ENCODE results near the gene C10orf71. TPM values are rescaled to one million over a fixed set of nuclear protein-coding genes. Genes with fewer than 3 reads are reported as not detected.

The C10orf71 gene
- total RNA-seq, 2 donors from 2014 or later: not detected

DNA sequence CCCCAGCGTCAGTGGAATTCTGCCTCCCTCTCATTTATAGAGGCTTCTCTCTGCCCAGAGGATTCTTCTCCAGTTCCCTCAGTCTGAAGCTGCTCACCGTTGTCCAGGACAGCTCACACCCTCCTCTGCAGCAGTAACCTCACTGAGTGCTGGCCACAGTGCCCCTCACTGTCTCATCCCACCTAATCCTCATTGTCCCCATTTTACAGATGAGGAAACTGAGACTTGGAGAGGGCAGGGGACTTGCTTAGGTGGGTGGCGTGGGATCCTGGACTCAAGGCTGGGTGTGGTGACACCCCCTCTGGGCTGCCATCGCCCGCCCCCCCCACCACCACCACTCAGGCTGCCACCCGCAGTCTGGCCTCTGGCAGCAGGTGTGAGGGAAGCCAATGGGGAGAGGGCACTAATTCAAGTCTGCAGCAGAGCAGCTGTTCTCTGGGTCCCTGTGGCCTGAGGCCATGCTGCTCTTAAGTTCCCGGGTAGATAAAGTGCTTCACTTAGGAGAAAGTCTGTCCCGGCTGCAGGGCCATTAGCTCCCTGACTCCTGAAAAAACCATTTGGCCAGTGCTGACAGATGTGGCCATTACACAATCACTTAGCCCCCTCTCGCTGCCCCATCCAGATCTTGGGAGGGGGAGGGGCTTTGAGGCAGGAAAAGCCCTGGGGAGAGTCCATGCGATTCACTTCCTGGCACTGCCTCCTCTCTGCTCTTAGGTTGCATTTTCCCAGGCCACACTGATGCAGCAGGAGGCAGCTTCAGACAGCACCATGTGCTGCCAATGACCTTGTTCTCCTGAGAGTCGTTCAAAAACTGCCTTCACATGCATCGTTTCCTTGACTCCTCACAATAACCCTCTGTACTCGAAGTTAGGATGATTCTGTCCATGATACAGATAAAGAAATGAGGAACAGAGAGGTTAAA lies 60.6 kb downstream of the C10orf71 start:
- Mint-ChIP-seq H3K27me3 (ENCODE audit: low read depth) (peaks cover 16% of the 10 kb centered on the region), H3K4me3 (no peak overlapping the region), H3K27ac (no peak overlapping the region), H3K9me3 (peaks cover 0 to 2% of the 10 kb centered on the region in 2 donors), H3K36me3 (ENCODE audit: insufficient read depth in 2 of 2) (no peaks in the 10 kb centered on the region), H3K4me1 (ENCODE audit: low read depth) (no peaks in the 10 kb centered on the region)
- DNase-seq (no peak), ATAC-seq (replicated peaks in 1 of 2) (no peak)

DNA sequence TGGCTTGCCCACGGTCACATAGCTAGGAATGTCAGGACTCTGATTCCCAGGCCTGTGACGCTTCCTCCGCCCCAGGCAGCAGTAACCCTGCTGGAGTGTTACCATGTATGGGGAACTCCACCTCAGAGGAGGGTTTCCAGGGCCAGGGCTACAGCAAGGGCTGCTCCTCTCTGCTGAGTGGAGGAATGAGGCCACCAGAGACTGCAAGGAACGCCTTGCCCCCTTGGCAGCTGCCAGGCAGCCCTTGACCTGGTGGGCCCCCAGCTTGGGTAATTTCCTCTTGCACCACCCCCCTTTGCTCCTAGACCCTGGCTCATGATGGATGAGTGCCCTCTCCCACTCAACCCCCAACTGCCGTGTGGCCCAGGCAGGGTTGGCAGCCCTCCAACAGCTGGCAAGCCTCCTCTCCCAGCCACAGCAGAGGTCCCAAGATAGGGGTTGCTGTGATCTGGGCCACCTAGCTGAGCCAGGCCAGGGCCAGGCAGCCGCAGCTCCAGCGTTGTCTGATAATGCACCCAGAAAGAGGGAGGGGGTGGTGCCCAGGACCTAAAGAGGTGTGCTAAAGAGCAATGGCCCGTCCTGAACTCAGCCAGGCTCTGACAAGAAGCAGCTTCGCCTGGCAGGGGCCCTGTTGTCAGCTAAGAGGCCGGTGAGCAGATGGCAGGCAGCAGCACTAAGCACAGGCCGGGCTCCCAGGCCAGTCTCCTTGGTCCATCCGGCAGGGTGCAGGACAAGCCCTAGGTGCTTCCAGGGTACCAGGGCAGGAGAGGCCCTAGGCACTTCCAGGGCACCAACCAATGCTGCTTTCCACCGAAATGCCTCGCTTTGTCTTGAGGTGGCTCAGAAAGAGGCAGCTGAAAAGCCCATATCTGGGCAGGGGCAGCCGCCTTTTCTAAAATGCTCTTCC lies 61.6 kb downstream of the C10orf71 start:
- Mint-ChIP-seq H3K36me3 (ENCODE audit: insufficient read depth in 2 of 2) (no peaks in the 10 kb centered on the region), H3K9me3 (peaks cover 0 to 2% of the 10 kb centered on the region in 2 donors), H3K4me3 (no peak overlapping the region), H3K27ac (no peak overlapping the region), H3K27me3 (ENCODE audit: low read depth) (peaks cover 22% of the 10 kb centered on the region), H3K4me1 (ENCODE audit: low read depth) (no peaks in the 10 kb centered on the region)
- no peak for ATAC-seq (replicated peaks in 1 of 2)
- DNase-seq: no peak

DNA sequence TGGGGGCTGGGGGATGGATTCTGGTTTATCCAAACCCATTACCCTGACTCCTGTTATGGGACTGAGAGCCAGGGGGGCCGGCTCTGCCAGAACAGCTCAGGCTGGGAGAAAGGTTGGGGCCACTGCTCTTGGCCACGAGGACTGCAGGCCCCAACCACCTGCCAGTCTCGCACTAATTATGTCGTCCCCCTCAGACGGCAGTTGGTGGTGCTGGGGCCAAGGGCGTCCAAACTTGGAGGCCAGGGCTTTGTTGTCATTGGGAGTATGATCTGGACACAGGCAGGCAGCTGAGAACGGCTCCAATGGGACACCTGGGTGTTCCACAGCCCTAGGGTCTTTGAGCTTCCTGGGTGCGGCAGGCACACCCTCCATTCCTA lies 62.2 kb downstream of the C10orf71 start:
- Mint-ChIP-seq H3K4me3 (no peak overlapping the region), H3K27me3 (ENCODE audit: low read depth) (peaks cover 22% of the 10 kb centered on the region), H3K36me3 (ENCODE audit: insufficient read depth in 2 of 2) (no peaks in the 10 kb centered on the region), H3K4me1 (ENCODE audit: low read depth) (no peaks in the 10 kb centered on the region), H3K27ac (no peak overlapping the region), H3K9me3 (peaks cover 0 to 2% of the 10 kb centered on the region in 2 donors)
- ATAC-seq (replicated peaks in 1 of 2): no peak
- no peak for DNase-seq

DNA sequence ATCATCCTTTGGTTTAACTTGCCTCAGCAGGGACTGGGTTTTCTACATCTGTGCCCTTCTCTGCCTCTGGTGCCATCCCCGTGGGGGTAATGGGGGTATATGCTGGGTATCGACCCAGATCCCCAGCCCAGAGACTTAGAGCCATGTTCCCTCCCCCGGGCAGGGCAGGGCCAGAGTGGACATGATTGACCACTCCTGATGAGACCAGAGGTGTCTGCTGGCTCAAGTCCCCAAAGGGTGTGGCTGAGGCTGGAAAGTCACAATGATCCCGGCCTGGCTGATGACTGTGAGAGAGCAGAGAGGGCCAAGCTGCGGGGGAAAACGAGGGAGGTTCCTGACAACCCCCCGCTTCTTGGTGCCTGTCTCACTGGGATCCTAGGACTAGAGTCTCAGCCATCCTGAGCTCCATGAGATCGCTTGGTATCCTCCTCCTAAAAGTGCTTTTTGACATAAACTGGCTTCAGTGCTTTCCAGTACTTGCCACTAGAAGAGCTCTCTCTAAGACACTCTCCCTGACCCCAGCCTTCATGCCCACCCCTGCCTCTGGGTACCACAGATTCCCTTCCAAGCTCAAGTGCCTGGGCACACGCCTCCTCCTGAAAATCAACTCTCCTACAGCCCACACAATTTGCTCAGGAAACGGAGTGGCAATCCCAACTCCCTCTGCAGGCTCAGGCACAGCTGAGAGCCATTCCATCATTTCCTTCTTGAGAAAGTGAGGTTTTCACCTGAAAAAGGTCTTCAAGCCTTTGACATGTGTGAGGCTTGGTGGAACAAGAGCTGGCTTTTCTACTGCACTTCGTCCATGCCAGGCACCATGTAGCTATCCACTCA lies 63.0 kb downstream of the C10orf71 start:
- Mint-ChIP-seq H3K4me3 (no peak overlapping the region), H3K4me1 (ENCODE audit: low read depth) (no peaks in the 10 kb centered on the region), H3K27ac (no peak overlapping the region), H3K9me3 (peaks cover 0 to 2% of the 10 kb centered on the region in 2 donors), H3K27me3 (ENCODE audit: low read depth) (peaks cover 22% of the 10 kb centered on the region), H3K36me3 (ENCODE audit: insufficient read depth in 2 of 2) (no peaks in the 10 kb centered on the region)
- no peak for DNase-seq
- no peak for ATAC-seq (replicated peaks in 1 of 2)

DNA sequence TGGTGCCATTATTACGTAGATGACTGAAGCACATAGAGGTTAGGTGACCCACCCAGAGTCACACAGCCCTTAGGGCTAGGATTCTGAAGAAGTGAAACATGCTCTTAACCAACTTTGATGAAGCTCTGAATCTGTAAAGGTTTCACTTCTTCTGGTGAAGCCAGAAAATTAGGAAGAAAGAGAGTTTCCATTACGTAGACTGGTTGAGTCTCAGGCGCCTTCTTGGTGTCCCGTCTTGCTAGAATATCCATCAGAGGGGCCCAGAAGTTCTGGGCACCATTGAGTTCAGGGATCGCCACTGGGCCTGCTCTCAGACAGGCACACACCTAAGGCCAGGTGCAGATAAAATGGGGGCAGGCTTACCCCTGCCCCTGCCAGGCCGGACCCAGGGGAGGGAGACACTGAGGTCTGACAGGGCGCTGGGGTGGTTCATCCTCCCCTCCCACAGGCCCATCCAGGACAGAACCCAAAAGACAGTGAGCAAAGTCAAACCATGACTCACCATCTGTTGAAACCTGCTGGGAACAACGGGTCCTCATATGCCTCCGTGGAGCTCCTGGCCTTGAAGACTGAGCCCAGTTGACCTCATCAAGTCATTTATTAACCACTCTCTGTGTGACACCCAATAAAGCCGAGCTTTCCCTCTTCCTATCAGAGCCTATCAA lies 63.8 kb downstream of the C10orf71 start:
- H3K9me3 Mint-ChIP-seq: peaks cover 0 to 2% of the 10 kb centered on the region in 2 donors
- peaks cover 22% of the 10 kb centered on the region for H3K27me3 Mint-ChIP-seq (ENCODE audit: low read depth)
- H3K36me3 Mint-ChIP-seq (ENCODE audit: insufficient read depth in 2 of 2): no peaks in the 10 kb centered on the region
- no peak for DNase-seq
- ATAC-seq (replicated peaks in 1 of 2): no peak
- H3K4me3 Mint-ChIP-seq: no peak overlapping the region
- no peaks in the 10 kb centered on the region for H3K4me1 Mint-ChIP-seq (ENCODE audit: low read depth)
- H3K27ac Mint-ChIP-seq: no peak overlapping the region

DNA sequence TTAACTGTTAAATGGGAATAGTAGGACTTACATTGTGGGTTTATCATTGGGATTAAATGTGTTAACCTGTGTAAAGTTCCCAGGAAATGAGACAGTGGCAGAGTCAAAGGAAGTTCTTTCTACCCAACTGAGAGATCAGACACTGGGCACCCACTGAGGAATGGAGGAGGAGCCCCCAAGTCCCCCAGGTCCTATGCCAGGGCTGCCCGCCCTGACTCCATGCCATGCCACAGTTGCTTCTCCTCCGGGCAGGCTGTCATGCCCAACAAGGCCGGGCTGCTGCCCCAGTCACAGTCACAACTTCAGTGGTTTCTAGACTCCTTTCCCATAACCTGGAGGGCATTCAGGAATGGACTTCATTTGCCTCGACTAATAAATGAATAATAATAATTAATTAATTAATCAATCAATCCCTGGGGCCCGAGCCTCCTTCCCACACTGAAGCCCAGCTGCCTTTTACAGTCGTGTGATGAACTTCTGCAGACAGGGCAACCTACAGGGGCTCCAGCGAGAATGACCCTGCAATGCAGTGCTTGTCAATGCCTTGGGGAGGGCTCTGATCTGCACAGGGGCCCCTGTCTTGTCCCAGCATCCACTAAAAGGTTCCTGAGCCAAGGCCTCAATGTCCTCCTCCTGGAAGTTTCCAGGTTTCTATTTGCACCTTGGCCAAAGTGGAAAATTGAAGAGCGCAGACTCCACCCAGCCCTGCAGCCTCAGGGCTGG lies 64.5 kb downstream of the C10orf71 start:
- Mint-ChIP-seq H3K4me3 (no peak overlapping the region), H3K4me1 (ENCODE audit: low read depth) (no peaks in the 10 kb centered on the region), H3K27ac (no peak overlapping the region), H3K36me3 (ENCODE audit: insufficient read depth in 2 of 2) (no peaks in the 10 kb centered on the region), H3K9me3 (peaks cover 0 to 2% of the 10 kb centered on the region in 2 donors), H3K27me3 (ENCODE audit: low read depth) (peaks cover 20% of the 10 kb centered on the region)
- DNase-seq: no peak
- no peak for ATAC-seq (replicated peaks in 1 of 2)

DNA sequence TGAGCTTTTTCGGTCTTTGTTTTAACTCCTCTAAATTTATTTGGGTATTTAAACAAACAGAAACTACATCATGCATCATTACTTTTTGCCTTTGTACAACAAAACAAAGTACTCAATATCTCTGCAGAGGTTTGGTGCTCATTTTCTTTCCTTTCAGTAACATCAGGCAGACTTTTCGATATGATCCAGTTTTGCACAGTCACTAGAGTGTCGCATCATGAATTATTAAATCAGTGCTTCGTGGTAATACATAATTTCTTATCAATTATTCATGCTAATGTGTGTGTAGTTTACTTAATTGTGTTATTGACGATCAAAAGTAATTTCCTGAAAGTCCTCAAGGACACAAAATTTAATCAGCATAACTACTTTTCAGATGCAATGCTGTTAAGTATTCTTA lies 65.1 kb downstream of the C10orf71 start:
- H3K4me3 Mint-ChIP-seq: no peak overlapping the region
- H3K4me1 Mint-ChIP-seq (ENCODE audit: low read depth): no peaks in the 10 kb centered on the region
- no peaks in the 10 kb centered on the region for H3K9me3 Mint-ChIP-seq
- no peak for ATAC-seq (replicated peaks in 1 of 2)
- peaks cover 14% of the 10 kb centered on the region for H3K27me3 Mint-ChIP-seq (ENCODE audit: low read depth)
- no peak overlapping the region for H3K27ac Mint-ChIP-seq
- H3K36me3 Mint-ChIP-seq (ENCODE audit: insufficient read depth in 2 of 2): no peaks in the 10 kb centered on the region
- DNase-seq: no peak

DNA sequence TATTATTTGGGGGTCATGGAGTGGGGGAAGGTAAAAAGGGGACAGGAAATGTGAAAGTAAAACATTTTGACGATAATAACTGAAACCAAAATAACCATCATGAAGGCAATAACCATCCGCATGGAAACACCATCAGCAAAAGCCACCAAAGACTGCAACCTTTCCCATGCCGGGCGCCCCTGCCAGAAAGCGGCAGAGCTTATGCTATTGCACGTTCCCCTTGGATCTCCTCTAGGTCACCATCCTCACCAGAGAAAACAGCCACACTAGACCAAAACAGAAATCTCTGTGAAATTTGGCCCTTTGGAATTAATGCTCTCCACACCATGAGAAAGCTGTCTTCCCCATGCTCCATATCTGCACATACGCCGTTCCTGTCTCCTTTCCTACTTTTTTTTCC lies 65.8 kb downstream of the C10orf71 start:
- peaks cover 11% of the 10 kb centered on the region for H3K27me3 Mint-ChIP-seq (ENCODE audit: low read depth)
- DNase-seq: no peak
- no peak overlapping the region for H3K4me3 Mint-ChIP-seq
- no peaks in the 10 kb centered on the region for H3K9me3 Mint-ChIP-seq
- H3K27ac Mint-ChIP-seq: no peak overlapping the region
- no peaks in the 10 kb centered on the region for H3K4me1 Mint-ChIP-seq (ENCODE audit: low read depth)
- no peak for ATAC-seq (replicated peaks in 1 of 2)
- H3K36me3 Mint-ChIP-seq (ENCODE audit: insufficient read depth in 2 of 2): no peaks in the 10 kb centered on the region

DNA sequence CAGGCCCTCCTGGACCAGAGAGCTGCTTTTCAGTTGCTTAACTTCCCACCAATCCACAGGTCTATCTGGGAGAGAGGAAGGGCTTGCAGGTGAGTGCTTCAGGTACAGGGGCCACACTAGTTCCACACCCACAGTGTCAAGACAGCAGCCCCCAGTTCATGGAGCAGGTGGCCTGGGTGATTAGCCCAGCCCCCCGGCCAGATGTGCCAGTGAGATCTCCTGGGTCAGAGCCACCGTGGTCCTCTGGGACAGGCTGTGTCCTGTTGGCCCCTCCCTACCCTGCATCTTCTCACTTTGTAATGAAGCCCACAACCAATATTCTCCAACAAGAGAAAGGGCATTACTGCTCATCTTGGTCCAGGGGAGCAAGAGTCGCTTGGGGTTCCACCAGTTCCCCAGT lies 66.3 kb downstream of the C10orf71 start:
- H3K36me3 Mint-ChIP-seq (ENCODE audit: insufficient read depth in 2 of 2): no peaks in the 10 kb centered on the region
- H3K27ac Mint-ChIP-seq: no peak overlapping the region
- H3K9me3 Mint-ChIP-seq: no peaks in the 10 kb centered on the region
- no peak overlapping the region for H3K4me3 Mint-ChIP-seq
- peaks cover 11% of the 10 kb centered on the region for H3K27me3 Mint-ChIP-seq (ENCODE audit: low read depth)
- no peak for DNase-seq
- no peak for ATAC-seq (replicated peaks in 1 of 2)
- no peaks in the 10 kb centered on the region for H3K4me1 Mint-ChIP-seq (ENCODE audit: low read depth)

DNA sequence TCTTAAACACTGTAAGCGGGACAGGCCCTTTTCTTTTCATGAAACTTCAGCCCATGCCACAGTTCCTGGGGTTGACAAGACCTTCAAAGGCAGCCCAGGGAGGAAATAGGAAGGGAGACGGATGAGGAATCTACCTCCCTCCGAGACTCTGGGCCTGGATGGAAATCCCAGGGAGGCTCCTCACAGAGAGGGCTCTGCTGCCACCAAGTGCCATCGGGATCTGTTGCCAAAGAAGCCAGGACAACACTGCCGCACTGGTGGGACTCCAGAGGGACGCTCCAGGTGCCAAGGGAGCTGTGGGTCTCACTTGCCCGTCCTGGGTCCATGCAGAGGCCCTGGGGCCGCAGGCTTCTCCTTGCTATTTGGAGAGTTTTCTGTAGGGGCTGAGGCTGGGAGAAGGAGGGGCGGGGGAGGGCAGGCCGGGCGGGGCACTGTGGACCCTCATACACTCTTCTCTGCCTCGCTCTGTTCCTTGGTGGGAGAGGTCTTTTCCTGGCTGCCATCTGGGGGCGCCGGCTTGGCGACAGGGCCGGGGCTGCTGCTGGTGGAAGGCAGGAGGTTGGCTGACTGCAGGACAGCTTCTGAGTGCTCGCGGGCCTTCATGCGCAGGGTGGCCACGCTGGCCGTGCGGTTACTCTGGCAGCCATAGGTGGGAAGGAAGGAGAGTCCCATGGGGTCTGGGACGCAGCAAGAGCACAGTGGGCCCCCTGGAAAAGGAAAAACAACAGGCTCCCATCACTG lies 66.9 kb downstream of the C10orf71 start:
- Mint-ChIP-seq H3K4me1 (ENCODE audit: low read depth) (no peaks in the 10 kb centered on the region), H3K27me3 (ENCODE audit: low read depth) (peaks cover 11% of the 10 kb centered on the region), H3K27ac (no peak overlapping the region), H3K9me3 (no peaks in the 10 kb centered on the region), H3K4me3 (no peak overlapping the region), H3K36me3 (ENCODE audit: insufficient read depth in 2 of 2) (no peaks in the 10 kb centered on the region)
- ATAC-seq (replicated peaks in 1 of 2): no peak
- no peak for DNase-seq

DNA sequence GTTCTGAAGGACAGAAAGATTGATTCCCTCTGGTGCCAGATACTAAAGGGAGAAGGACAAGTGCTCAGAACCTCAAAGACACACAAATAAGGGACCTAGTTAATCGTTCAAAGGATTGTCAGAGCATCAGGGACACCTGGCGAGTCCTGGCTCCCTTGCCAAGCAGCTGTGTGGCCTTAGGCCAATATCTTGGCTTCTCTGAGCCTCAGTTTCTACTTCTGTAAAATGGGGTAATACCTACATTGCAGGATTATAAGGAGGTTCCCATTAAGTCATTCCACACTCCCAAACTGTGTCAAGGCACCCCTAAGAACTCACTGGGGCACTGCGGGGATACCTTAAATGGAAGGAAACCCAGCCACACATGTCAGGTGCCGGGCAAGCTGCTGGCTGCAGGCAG lies 67.5 kb downstream of the C10orf71 start:
- no peak for ATAC-seq (replicated peaks in 1 of 2)
- Mint-ChIP-seq H3K4me3 (no peak overlapping the region), H3K27me3 (ENCODE audit: low read depth) (peaks cover 11% of the 10 kb centered on the region), H3K36me3 (ENCODE audit: insufficient read depth in 2 of 2) (no peaks in the 10 kb centered on the region), H3K9me3 (no peaks in the 10 kb centered on the region), H3K27ac (no peak overlapping the region), H3K4me1 (ENCODE audit: low read depth) (no peaks in the 10 kb centered on the region)
- DNase-seq: no peak
